B cell (primary cell): ENCODE results near the gene TMEM185B. TPM values are rescaled to one million over a fixed set of nuclear protein-coding genes. Genes with fewer than 3 reads are reported as not detected.

Experiments
- ATAC-seq: fragments of 200-7000 bp; cut with Tn5 transposase; one replicate; pipeline ENCODE4 v1.10.0; 2021; ENCODE audit warnings: low read depth, mild to moderate bottlenecking, moderate number of reproducible peaks, moderate library complexity
- CTCF ChIA-PET: fragments of 350-600 bp; sonication (Branson Sonifier 250); formaldehyde crosslinking; loops from one replicate; lab custom pipeline; 2021; ENCODE audit warnings: antibody characterized with exemption, inconsistent platforms; lab: Charles Lee
- POLR2A ChIA-PET: fragments of 350-600 bp; sonication (Branson Sonifier 250); formaldehyde crosslinking; loops from one replicate; lab custom pipeline; 2021; ENCODE audit warnings: antibody characterized with exemption; lab: Charles Lee
- DNase-seq: peaks from one replicate; pipeline ENCODE4 v3.0.0; 2013
- H2AFZ ChIP-seq: 2 replicates; pipeline ENCODE4 v1.6.1; 2012; ENCODE audit warnings: mild to moderate bottlenecking, low read depth, low read length; ENCODE audit not compliant: insufficient read depth, poor library complexity, severe bottlenecking
- H3K27ac ChIP-seq, 2 donors: 1 replicate in 1 of 2; 2 replicates in 1 of 2; pipeline ENCODE4 v1.5.1; 2012 to 2013; ENCODE audit warnings: low read length in 2 of 2, mild to moderate bottlenecking in 2 of 2, moderate library complexity in 1 of 2
- H3K27me3 ChIP-seq, 4 experiments: fragments of 200-600 bp in 1 of 4; sonication (generic) in 1 of 4; replicated peaks in 1 of 4; 1 replicate in 2 of 4; 2 replicates in 2 of 4; pipeline versions ENCODE4 v1.6.1 to v1.7.0; 2013 to 2016; ENCODE audit warnings: low read length in 3 of 4, mild to moderate bottlenecking in 2 of 4, mixed read lengths in 1 of 4, moderate library complexity in 1 of 4; ENCODE audit not compliant: insufficient read depth in 4 of 4, control insufficient read depth in 3 of 4; ENCODE audit errors: control extremely low read depth in 1 of 4
- H3K36me3 ChIP-seq, 2 experiments: replicated peaks in 1 of 2; 1 replicate in 1 of 2; 2 replicates in 1 of 2; pipeline versions ENCODE4 v1.6.1 to v1.7.1; 2013; ENCODE audit warnings: low read length in 1 of 2; ENCODE audit not compliant: insufficient read depth in 2 of 2, control insufficient read depth in 1 of 2; ENCODE audit errors: control extremely low read depth in 1 of 2, extremely low read depth in 1 of 2
- H3K4me1 ChIP-seq, 2 donors: fragments of 200-600 bp in 1 of 2; sonication (generic) in 1 of 2; 1 replicate in 1 of 2; 2 replicates in 1 of 2; pipeline versions ENCODE4 v1.5.1 to v1.6.1; 2013 to 2017; ENCODE audit warnings: low read length in 2 of 2; ENCODE audit not compliant: control insufficient read depth in 2 of 2, insufficient read depth in 2 of 2
- H3K4me2 ChIP-seq: replicated peaks from 2 replicates; pipeline ENCODE3; 2012; ENCODE audit warnings: mild to moderate bottlenecking, low read depth, low read length; ENCODE audit not compliant: poor library complexity, severe bottlenecking
- H3K4me3 ChIP-seq, 5 experiments: fragments of 200-600 bp in 1 of 5; sonication (generic) in 1 of 5; 1 replicate in 3 of 5; 2 replicates in 2 of 5; pipeline versions ENCODE4 v1.5.1 to v1.7.0; 2011 to 2016; ENCODE audit warnings: low read length in 4 of 5, mild to moderate bottlenecking in 4 of 5, low read depth in 2 of 5, control low read depth in 1 of 5, moderate library complexity in 1 of 5; ENCODE audit not compliant: insufficient read depth in 1 of 5; ENCODE audit errors: control extremely low read depth in 1 of 5, extremely low read depth in 1 of 5
- H3K79me2 ChIP-seq: fragments of 200-600 bp; sonication (generic); one replicate; pipeline ENCODE4 v1.6.0; 2016; ENCODE audit warnings: low read length; ENCODE audit not compliant: control insufficient read depth, insufficient read depth
- H3K9ac ChIP-seq: fragments of 200-600 bp; sonication (generic); 2 replicates; pipeline ENCODE4 v1.6.1; 2017; ENCODE audit warnings: mild to moderate bottlenecking, low read length, moderate library complexity
- H3K9me3 ChIP-seq, 3 donors: one replicate each; pipeline versions ENCODE4 v1.6.1 to v1.7.1; 2013; ENCODE audit warnings: low read length in 2 of 3; ENCODE audit not compliant: control insufficient read depth in 2 of 3, insufficient read depth in 1 of 3; ENCODE audit errors: control extremely low read depth in 1 of 3
- H4K20me1 ChIP-seq: 2 replicates; pipeline ENCODE4 v1.6.0; 2012; ENCODE audit warnings: mild to moderate bottlenecking, low read length; ENCODE audit not compliant: insufficient read depth, control insufficient read depth, poor library complexity, severe bottlenecking
- H3K27ac Mint-ChIP-seq: one replicate; pipeline ENCODE4 v1.8.0; 2021; ENCODE audit warnings: mixed read lengths
- H3K27me3 Mint-ChIP-seq: one replicate; pipeline ENCODE4 v1.8.0; 2021; ENCODE audit warnings: mixed read lengths
- H3K4me1 Mint-ChIP-seq: one replicate; pipeline ENCODE4 v1.8.0; 2021; ENCODE audit warnings: mixed read lengths
- H3K4me3 Mint-ChIP-seq: one replicate; pipeline ENCODE4 v1.8.0; 2021; ENCODE audit warnings: mixed read lengths
- H3K9me3 Mint-ChIP-seq: one replicate; pipeline ENCODE4 v1.8.0; 2022; ENCODE audit warnings: mixed read lengths; ENCODE audit not compliant: insufficient read depth
- EZH2 ChIP-seq: IDR thresholded peaks from 2 replicates; pipeline ENCODE4 v1.6.1; 2012; ENCODE audit warnings: borderline replicate concordance, low read depth, mild to moderate bottlenecking, moderate library complexity, low read length; ENCODE audit not compliant: insufficient read depth, poor library complexity, severe bottlenecking
- WGBS: methylation state at CpG from one replicate; pipeline ENCODE4 v1.1.5; 2013; ENCODE audit warnings: missing lambda C conversion rate; ENCODE audit not compliant: insufficient coverage; 5-methylcytosine and 5-hydroxymethylcytosine counted together
- intact Hi-C: fragments of 100-400 bp; cut with micrococcal nuclease; formaldehyde crosslinking; loops from one replicate; pipeline ENCODE4 v1.10.0; 2022
- polyA plus RNA-seq: library from polyadenylated mRNA; depleted of rRNA; stranded (reverse); fragments of >200 nt; gene quantifications from 2 replicates; pipeline ENCODE4 v1.2.3, GENCODE V29; 2012
- total RNA-seq, 2 donors: library from RNA; stranded (reverse); fragments of 120-200 nt in 1 of 2; gene quantifications; 1 replicate in 1 of 2; 2 replicates in 1 of 2; pipeline versions ENCODE4 v1.2.3 to v1.2.4, GENCODE V29; 2013 to 2022
- TF ChIP-seq, protein P1 (sequence below): fragments of 200-600 bp; IDR thresholded peaks from one replicate; pipeline ENCODE4 v1.8.0; 2022; ENCODE audit warnings: antibody characterized with exemption, mild to moderate bottlenecking

TMEM185B gene
- total and polyA plus RNA-seq, 2 donors (not counting 1 experiment from before 2014, with no cell fraction given) = 29.6 to 36.4 TPM

DNA sequence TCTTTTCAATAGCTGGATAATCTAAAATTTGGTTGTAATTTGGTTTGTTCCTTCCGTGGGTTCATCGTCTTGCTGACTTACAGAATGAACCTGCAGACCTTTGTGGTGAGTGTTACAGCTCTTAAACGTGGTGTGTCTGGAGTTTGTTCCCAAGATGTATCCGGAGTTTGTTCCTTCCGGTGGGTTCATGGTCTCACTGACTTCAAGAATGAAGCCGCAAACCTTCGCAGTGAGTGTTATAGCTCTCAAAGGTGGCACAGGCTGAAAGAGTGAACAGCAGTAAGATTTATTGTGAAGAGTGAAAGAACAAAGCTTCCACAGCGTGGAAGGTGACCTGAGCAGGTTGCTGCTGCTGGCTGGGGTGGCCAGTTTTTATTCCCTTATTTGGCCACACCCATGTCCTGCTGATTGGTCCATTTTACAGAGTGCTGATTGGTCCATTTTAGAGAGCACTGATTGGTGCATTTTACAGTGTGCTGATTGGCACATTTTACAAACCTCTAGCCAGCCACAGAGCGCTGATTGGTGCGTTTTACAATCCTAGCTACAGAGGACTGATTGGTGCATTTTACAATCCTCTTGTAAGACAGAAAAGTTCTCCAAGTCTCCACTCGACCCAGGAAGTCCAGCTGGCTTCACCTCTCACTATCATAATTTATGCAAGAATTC is 46.0 kb upstream of the TMEM185B start:
- Histone ChIP-seq H3K36me3 (peaks cover 0 to 4% of the 10 kb centered on the region in 2 experiments), H3K9me3 (peaks cover 0 to 5% (median 3%) of the 10 kb centered on the region in 3 donors), H3K27me3 (no peaks in the 10 kb centered on the region), H3K4me3 (no peak overlapping the region), H3K79me2 (peaks cover 93% of the 10 kb centered on the region), H4K20me1 (peaks cover 85% of the 10 kb centered on the region), H3K27ac (no peak overlapping the region), H3K9ac (no peak overlapping the region), H3K4me2 (no peak overlapping the region), H2AFZ (no peak overlapping the region), H3K4me1 (peaks cover 37 to 39% of the 10 kb centered on the region in 2 donors)
- ChIA-PET CTCF (no interaction called here), POLR2A (no interaction called here)
- intact Hi-C loops = no loop called here
- TF ChIP-seq, protein P1, sequence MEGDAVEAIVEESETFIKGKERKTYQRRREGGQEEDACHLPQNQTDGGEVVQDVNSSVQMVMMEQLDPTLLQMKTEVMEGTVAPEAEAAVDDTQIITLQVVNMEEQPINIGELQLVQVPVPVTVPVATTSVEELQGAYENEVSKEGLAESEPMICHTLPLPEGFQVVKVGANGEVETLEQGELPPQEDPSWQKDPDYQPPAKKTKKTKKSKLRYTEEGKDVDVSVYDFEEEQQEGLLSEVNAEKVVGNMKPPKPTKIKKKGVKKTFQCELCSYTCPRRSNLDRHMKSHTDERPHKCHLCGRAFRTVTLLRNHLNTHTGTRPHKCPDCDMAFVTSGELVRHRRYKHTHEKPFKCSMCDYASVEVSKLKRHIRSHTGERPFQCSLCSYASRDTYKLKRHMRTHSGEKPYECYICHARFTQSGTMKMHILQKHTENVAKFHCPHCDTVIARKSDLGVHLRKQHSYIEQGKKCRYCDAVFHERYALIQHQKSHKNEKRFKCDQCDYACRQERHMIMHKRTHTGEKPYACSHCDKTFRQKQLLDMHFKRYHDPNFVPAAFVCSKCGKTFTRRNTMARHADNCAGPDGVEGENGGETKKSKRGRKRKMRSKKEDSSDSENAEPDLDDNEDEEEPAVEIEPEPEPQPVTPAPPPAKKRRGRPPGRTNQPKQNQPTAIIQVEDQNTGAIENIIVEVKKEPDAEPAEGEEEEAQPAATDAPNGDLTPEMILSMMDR = no peak
- no peak for TF ChIP-seq EZH2
- peak overlapping the region; percentile 4 for H3K4me3 Mint-ChIP-seq
- H3K9me3 Mint-ChIP-seq = no peaks in the 10 kb centered on the region
- H3K27ac Mint-ChIP-seq = no peak overlapping the region
- peaks cover 68% of the 10 kb centered on the region for H3K4me1 Mint-ChIP-seq
- 83% methylated on average over 10 of the region's 11 CpGs for WGBS
- no peaks in the 10 kb centered on the region for H3K27me3 Mint-ChIP-seq
- DNase-seq = no peak
- ATAC-seq = no peak

DNA sequence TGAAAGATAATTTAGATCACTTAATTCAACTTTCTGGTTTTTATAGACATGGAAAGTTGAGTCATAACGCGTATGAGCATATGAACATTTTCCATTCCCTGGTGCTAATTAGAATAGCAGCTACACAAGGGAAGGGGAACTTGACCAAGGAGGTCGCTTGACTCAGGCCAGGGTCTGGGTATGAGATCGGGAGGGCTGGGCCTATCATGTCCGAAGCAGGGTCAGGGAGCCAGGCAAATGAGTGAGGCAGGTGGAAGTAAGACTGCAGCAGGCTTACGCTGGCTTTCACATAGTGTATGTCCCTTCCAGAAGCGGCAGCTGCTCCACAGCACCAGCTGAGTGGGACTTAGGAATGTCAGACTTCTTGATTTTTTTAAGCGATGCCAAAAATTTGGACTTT is 44.1 kb upstream of the TMEM185B start:
- peaks cover 61% of the 10 kb centered on the region for H3K4me1 Mint-ChIP-seq
- no peaks in the 10 kb centered on the region for H3K27me3 Mint-ChIP-seq
- CTCF ChIA-PET = interaction anchor here (1.3 kb wide), 1 partner anchor 46 kb away, joined by 3 read pairs; no protein-coding TSS in a partner anchor
- ATAC-seq (no peak), DNase-seq (no peak)
- Histone ChIP-seq H3K27ac (no peak overlapping the region), H3K4me1 (peaks cover 38 to 44% of the 10 kb centered on the region in 2 donors), H3K4me2 (no peak overlapping the region), H3K36me3 (peaks cover 0 to 4% of the 10 kb centered on the region in 2 experiments), H4K20me1 (peaks cover 72% of the 10 kb centered on the region), H3K9ac (no peak overlapping the region), H2AFZ (no peak overlapping the region), H3K27me3 (no peaks in the 10 kb centered on the region), H3K79me2 (peaks cover 88% of the 10 kb centered on the region), H3K9me3 (peaks cover 0 to 5% (median 3%) of the 10 kb centered on the region in 3 donors), H3K4me3 (no peak overlapping the region)
- POLR2A ChIA-PET = no interaction called here
- intact Hi-C loops = no loop called here
- no peak overlapping the region for H3K4me3 Mint-ChIP-seq
- H3K27ac Mint-ChIP-seq = no peak overlapping the region
- no peaks in the 10 kb centered on the region for H3K9me3 Mint-ChIP-seq
- TF ChIP-seq EZH2 = no peak
- TF ChIP-seq, protein P1 = no peak
- WGBS = 93% methylated on average over 5 of the region's 8 CpGs
